Tibial nerve (tissue), 3 donors: ENCODE measurements around the gene GPR137B.

Experiments used
- POLR2A ChIP-seq, 2 donors: fragments of 450-650 bp; IDR thresholded peaks; one replicate each; pipeline ENCODE4 v1.6.1; 2017; ENCODE audit warnings: antibody characterized with exemption in 2 of 2, mild to moderate bottlenecking in 2 of 2, moderate library complexity in 2 of 2
- TF ChIP-seq, protein P1 (sequence below), 5 experiments: fragments of 200-600 bp in 3 of 5; fragments of 450-650 bp in 2 of 5; sonication (generic) in 3 of 5; IDR thresholded peaks; one replicate each; pipeline ENCODE4 v1.5.1; 2016 to 2019; ENCODE audit warnings: antibody characterized with exemption in 5 of 5, mild to moderate bottlenecking in 3 of 5, moderate library complexity in 2 of 5

GRCh38 chr1:236156512-236157208 is 14.3 kb downstream of the GPR137B start:
- TF ChIP-seq, protein P1, sequence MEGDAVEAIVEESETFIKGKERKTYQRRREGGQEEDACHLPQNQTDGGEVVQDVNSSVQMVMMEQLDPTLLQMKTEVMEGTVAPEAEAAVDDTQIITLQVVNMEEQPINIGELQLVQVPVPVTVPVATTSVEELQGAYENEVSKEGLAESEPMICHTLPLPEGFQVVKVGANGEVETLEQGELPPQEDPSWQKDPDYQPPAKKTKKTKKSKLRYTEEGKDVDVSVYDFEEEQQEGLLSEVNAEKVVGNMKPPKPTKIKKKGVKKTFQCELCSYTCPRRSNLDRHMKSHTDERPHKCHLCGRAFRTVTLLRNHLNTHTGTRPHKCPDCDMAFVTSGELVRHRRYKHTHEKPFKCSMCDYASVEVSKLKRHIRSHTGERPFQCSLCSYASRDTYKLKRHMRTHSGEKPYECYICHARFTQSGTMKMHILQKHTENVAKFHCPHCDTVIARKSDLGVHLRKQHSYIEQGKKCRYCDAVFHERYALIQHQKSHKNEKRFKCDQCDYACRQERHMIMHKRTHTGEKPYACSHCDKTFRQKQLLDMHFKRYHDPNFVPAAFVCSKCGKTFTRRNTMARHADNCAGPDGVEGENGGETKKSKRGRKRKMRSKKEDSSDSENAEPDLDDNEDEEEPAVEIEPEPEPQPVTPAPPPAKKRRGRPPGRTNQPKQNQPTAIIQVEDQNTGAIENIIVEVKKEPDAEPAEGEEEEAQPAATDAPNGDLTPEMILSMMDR (IDR thresholded peaks at IDR 0.05), result no peak
- TF ChIP-seq POLR2A (IDR thresholded peaks at IDR 0.05), result no peak
